Hepatocyte (in vitro differentiated cells): ENCODE measurements around the gene TEX29. TPM values are rescaled to one million over a fixed set of nuclear protein-coding genes. Genes with fewer than 3 reads are reported as not detected.

Experiments
- DNase-seq: peaks from one replicate; pipeline ENCODE4 v3.0.0-alpha.2; 2016; ENCODE audit warnings: low spot score
- H2AFZ ChIP-seq: fragments of 200-600 bp; sonication (generic); 2 replicates; pipeline ENCODE4 v1.6.0; 2016; ENCODE audit warnings: antibody characterized with exemption, mild to moderate bottlenecking
- H3K27ac ChIP-seq: fragments of 200-600 bp; sonication (generic); 2 replicates; pipeline ENCODE4 v1.5.1; 2016; ENCODE audit warnings: mild to moderate bottlenecking
- H3K27me3 ChIP-seq: fragments of 200-600 bp; sonication (generic); 2 replicates; pipeline ENCODE4 v1.6.1; 2016
- H3K36me3 ChIP-seq: fragments of 200-600 bp; sonication (generic); replicated peaks from 2 replicates; pipeline ENCODE4 v1.5.1; 2016; ENCODE audit warnings: low read depth; ENCODE audit not compliant: insufficient read depth
- H3K4me1 ChIP-seq: fragments of 200-600 bp; sonication (generic); 2 replicates; pipeline ENCODE4 v1.5.1; 2016; ENCODE audit warnings: mild to moderate bottlenecking, moderate library complexity; ENCODE audit not compliant: insufficient read depth
- H3K4me2 ChIP-seq: fragments of 200-600 bp; sonication (generic); 2 replicates; pipeline ENCODE4 v1.6.0; 2016
- H3K4me3 ChIP-seq: fragments of 200-600 bp; sonication (generic); 2 replicates; pipeline ENCODE4 v1.5.1; 2016; ENCODE audit warnings: mild to moderate bottlenecking
- H3K79me2 ChIP-seq: fragments of 200-600 bp; sonication (generic); 2 replicates; pipeline ENCODE4 v1.6.0; 2017; ENCODE audit warnings: mild to moderate bottlenecking
- H3K9me2 ChIP-seq: fragments of 200-600 bp; sonication (generic); replicated peaks from 2 replicates; pipeline ENCODE4 v1.6.0; 2017; ENCODE audit warnings: mild to moderate bottlenecking; ENCODE audit not compliant: insufficient read depth
- H3K9me3 ChIP-seq: fragments of 200-600 bp; sonication (generic); 2 replicates; pipeline ENCODE4 v1.5.1; 2016; ENCODE audit warnings: low read depth, mild to moderate bottlenecking
- H4K20me1 ChIP-seq: fragments of 200-600 bp; sonication (generic); 2 replicates; pipeline ENCODE4 v1.6.0; 2016; ENCODE audit warnings: mild to moderate bottlenecking; ENCODE audit not compliant: insufficient read depth, poor library complexity, severe bottlenecking
- CTCF ChIP-seq: fragments of 200-600 bp; sonication (generic); IDR thresholded peaks from 2 replicates; pipeline ENCODE4 v1.5.1; 2016; ENCODE audit warnings: antibody characterized with exemption, mild to moderate bottlenecking; ENCODE audit not compliant: poor library complexity
- EZH2 ChIP-seq: fragments of 200-600 bp; sonication (generic); IDR thresholded peaks from 2 replicates; pipeline ENCODE4 v1.6.1; 2016; ENCODE audit warnings: antibody characterized with exemption, mild to moderate bottlenecking, borderline replicate concordance
- EZH2phosphoT487 ChIP-seq: fragments of 200-600 bp; sonication (generic); IDR thresholded peaks from one replicate; pipeline ENCODE4 v1.6.1; 2018; ENCODE audit warnings: antibody characterized with exemption, mild to moderate bottlenecking, low read depth, moderate library complexity; ENCODE audit not compliant: unreplicated experiment, severe bottlenecking
- WGBS: methylation state at CpG from one replicate; pipeline ENCODE4 v1.1.6; 2016; ENCODE audit warnings: low lambda C conversion rate; ENCODE audit errors: missing lambda C conversion rate; 5-methylcytosine and 5-hydroxymethylcytosine counted together
- polyA plus RNA-seq: library from polyadenylated mRNA; unstranded; fragments of >200 nt; fragmentation: Nextera tagmentation; extraction: Ambion mirVana; gene quantifications from 2 replicates; pipeline ENCODE4 v1.2.1, GENCODE V29; 2016
- total RNA-seq: library from RNA; depleted of rRNA; stranded (reverse); fragments of >200 nt; gene quantifications from 2 replicates; pipeline ENCODE4 v1.2.3, GENCODE V29; 2014

The TEX29 gene
- total and polyA plus RNA-seq, 2 experiments from 2014 or later = 0.83 to 1.8 TPM

- Histone ChIP-seq H3K9me2 (no peaks in the 10 kb centered on the region), H3K27me3 (no peaks in the 10 kb centered on the region), H3K79me2 (no peaks in the 10 kb centered on the region), H2AFZ (no peak overlapping the region), H3K4me2 (no peak overlapping the region), H3K27ac (no peak overlapping the region), H3K4me3 (no peak overlapping the region), H4K20me1 (no peaks in the 10 kb centered on the region), H3K36me3 (no peaks in the 10 kb centered on the region), H3K4me1 (peaks cover 3% of the 10 kb centered on the region), H3K9me3 (no peaks in the 10 kb centered on the region)
- WGBS = 82% methylated on average over 12 of the region's 12 CpGs
- TF ChIP-seq EZH2 (no peak), CTCF (no peak), EZH2phosphoT487 (no peak)
- DNase-seq = no peak
Observed at GRCh38 chr13:111316161-111316730, 4.2 kb upstream of the TEX29 start.

GRCh38 chr13:111317042-111317550, 3.3 kb upstream of the TEX29 start:
- no peaks in the 10 kb centered on the region for H3K9me2 ChIP-seq
- no peaks in the 10 kb centered on the region for H3K9me3 ChIP-seq
- H3K27ac ChIP-seq = no peak overlapping the region
- H3K4me1 ChIP-seq = peaks cover 3% of the 10 kb centered on the region
- no peak overlapping the region for H2AFZ ChIP-seq
- H3K4me3 ChIP-seq = no peak overlapping the region
- H3K4me2 ChIP-seq = no peak overlapping the region
- TF ChIP-seq EZH2 (no peak), CTCF (no peak), EZH2phosphoT487 (no peak)
- no peaks in the 10 kb centered on the region for H4K20me1 ChIP-seq
- H3K27me3 ChIP-seq = no peaks in the 10 kb centered on the region
- H3K79me2 ChIP-seq = no peaks in the 10 kb centered on the region
- DNase-seq = no peak
- WGBS = 97% methylated on average over 14 of the region's 14 CpGs
- no peaks in the 10 kb centered on the region for H3K36me3 ChIP-seq

- Histone ChIP-seq H3K79me2 (no peaks in the 10 kb centered on the region), H3K36me3 (no peaks in the 10 kb centered on the region), H3K27me3 (no peaks in the 10 kb centered on the region), H4K20me1 (no peaks in the 10 kb centered on the region), H3K27ac (no peak overlapping the region), H3K4me2 (no peak overlapping the region), H3K9me3 (no peaks in the 10 kb centered on the region), H3K4me3 (no peak overlapping the region), H2AFZ (no peak overlapping the region), H3K9me2 (no peaks in the 10 kb centered on the region), H3K4me1 (peaks cover 3% of the 10 kb centered on the region)
- no peak for DNase-seq
- WGBS = 95% methylated on average over 29 of the region's 29 CpGs
- TF ChIP-seq EZH2phosphoT487 (no peak), EZH2 (no peak), CTCF (no peak)
Observed at GRCh38 chr13:111317571-111318345, 2.7 kb upstream of the TEX29 start.
